Activated CD4-positive, alpha-beta memory T cell treated with anti-CD3 and anti-CD28 coated beads, Interleukin-2, amount 10 ng/mL, durations not matched to agents 7 days and 5 days (primary cell): ENCODE results near the gene GPR146. TPM values are rescaled to one million over a fixed set of nuclear protein-coding genes. Genes with fewer than 3 reads are reported as not detected.

Source experiments
- CTCF ChIA-PET: fragments of 350-600 bp; sonication (Branson Sonifier 250); formaldehyde crosslinking; loops from one replicate; lab custom pipeline; 2021; ENCODE audit warnings: antibody characterized with exemption, inconsistent platforms; lab: Charles Lee
- POLR2A ChIA-PET: fragments of 350-600 bp; sonication (Branson Sonifier 250); formaldehyde crosslinking; loops from one replicate; lab custom pipeline; 2021; ENCODE audit warnings: antibody characterized with exemption; lab: Charles Lee
- DNase-seq: peaks from one replicate; pipeline ENCODE4 v3.0.0-alpha.2; 2020
- H3K27ac Mint-ChIP-seq: one replicate; pipeline ENCODE4 v1.8.0; 2021; ENCODE audit warnings: mild to moderate bottlenecking, mixed read lengths
- H3K27me3 Mint-ChIP-seq: one replicate; pipeline ENCODE4 v1.8.0; 2021; ENCODE audit warnings: mixed read lengths
- H3K36me3 Mint-ChIP-seq: one replicate; pipeline ENCODE4 v1.8.0; 2021; ENCODE audit warnings: low read depth, mixed read lengths
- H3K4me1 Mint-ChIP-seq: one replicate; pipeline ENCODE4 v1.8.0; 2021; ENCODE audit warnings: mixed read lengths
- H3K4me3 Mint-ChIP-seq: one replicate; pipeline ENCODE4 v1.8.0; 2021; ENCODE audit warnings: mild to moderate bottlenecking, mixed read lengths
- H3K9me3 Mint-ChIP-seq: one replicate; pipeline ENCODE4 v1.8.0; 2021; ENCODE audit warnings: mixed read lengths
- total RNA-seq, 2 experiments: library from RNA; stranded (reverse); gene quantifications; one replicate each; pipeline ENCODE4 v1.2.3, GENCODE V29; 2021

Gene GPR146
- total RNA-seq, 2 experiments from 2014 or later: 10.0 to 10.1 TPM

- ChIA-PET CTCF (no interaction called here), POLR2A (no interaction called here)
- Mint-ChIP-seq H3K36me3 (peaks cover 4% of the 10 kb centered on the region), H3K4me1 (peaks cover 13% of the 10 kb centered on the region), H3K27me3 (no peaks in the 10 kb centered on the region), H3K9me3 (no peaks in the 10 kb centered on the region), H3K27ac (no peak overlapping the region), H3K4me3 (no peak overlapping the region)
- DNase-seq: no peak
Measured at GRCh38 chr7:1015196-1016121, 28.9 kb upstream of the GPR146 start.

GRCh38 chr7:1016577-1017531 lies 27.5 kb upstream of the GPR146 start:
- peaks cover 9% of the 10 kb centered on the region for H3K36me3 Mint-ChIP-seq
- peaks cover 5% of the 10 kb centered on the region for H3K9me3 Mint-ChIP-seq
- no peak overlapping the region for H3K4me3 Mint-ChIP-seq
- ChIA-PET POLR2A (no interaction called here), CTCF (no interaction called here)
- DNase-seq: no peak
- H3K27me3 Mint-ChIP-seq: no peaks in the 10 kb centered on the region
- H3K4me1 Mint-ChIP-seq: peaks cover 7% of the 10 kb centered on the region
- H3K27ac Mint-ChIP-seq: no peak overlapping the region

- no peak for DNase-seq
- H3K27me3 Mint-ChIP-seq: no peaks in the 10 kb centered on the region
- peaks cover 16% of the 10 kb centered on the region for H3K36me3 Mint-ChIP-seq
- H3K9me3 Mint-ChIP-seq: peaks cover 7% of the 10 kb centered on the region
- no peak overlapping the region for H3K27ac Mint-ChIP-seq
- peaks cover 7% of the 10 kb centered on the region for H3K4me1 Mint-ChIP-seq
- no peak overlapping the region for H3K4me3 Mint-ChIP-seq
- POLR2A ChIA-PET: no interaction called here
- CTCF ChIA-PET: no interaction called here
Measured at GRCh38 chr7:1017586-1018333, 26.6 kb upstream of the GPR146 start.

GRCh38 chr7:1018334-1018695 lies 26.0 kb upstream of the GPR146 start:
- DNase-seq: no peak
- Mint-ChIP-seq H3K4me3 (no peak overlapping the region), H3K9me3 (peaks cover 7% of the 10 kb centered on the region), H3K36me3 (peaks cover 16% of the 10 kb centered on the region), H3K27ac (no peak overlapping the region), H3K27me3 (no peaks in the 10 kb centered on the region), H3K4me1 (peaks cover 7% of the 10 kb centered on the region)
- ChIA-PET POLR2A (no interaction called here), CTCF (interaction anchor here (4.0 kb wide), 1 partner anchor 47 kb away, joined by 15 read pairs; no protein-coding TSS in a partner anchor)

- ChIA-PET POLR2A (interaction anchor here (0.9 kb wide), 1 partner anchor 27 kb away, joined by 3 read pairs; no protein-coding TSS in a partner anchor), CTCF (interaction anchor here (4.0 kb wide), 1 partner anchor 46 kb away, joined by 15 read pairs; no protein-coding TSS in a partner anchor)
- no peak overlapping the region for H3K27ac Mint-ChIP-seq
- no peaks in the 10 kb centered on the region for H3K27me3 Mint-ChIP-seq
- H3K4me3 Mint-ChIP-seq: no peak overlapping the region
- peaks cover 21% of the 10 kb centered on the region for H3K36me3 Mint-ChIP-seq
- H3K4me1 Mint-ChIP-seq: peaks cover 7% of the 10 kb centered on the region
- DNase-seq: no peak
- H3K9me3 Mint-ChIP-seq: peaks cover 7% of the 10 kb centered on the region
Measured at GRCh38 chr7:1019255-1019785, 25.0 kb upstream of the GPR146 start.

- no peak for DNase-seq
- H3K27me3 Mint-ChIP-seq: no peaks in the 10 kb centered on the region
- H3K9me3 Mint-ChIP-seq: peaks cover 7% of the 10 kb centered on the region
- H3K36me3 Mint-ChIP-seq: peaks cover 21% of the 10 kb centered on the region
- H3K4me1 Mint-ChIP-seq: peaks cover 7% of the 10 kb centered on the region
- H3K27ac Mint-ChIP-seq: no peak overlapping the region
- ChIA-PET CTCF (interaction anchor here (4.0 kb wide), 1 partner anchor 45 kb away, joined by 15 read pairs; no protein-coding TSS in a partner anchor), POLR2A (no interaction called here)
- H3K4me3 Mint-ChIP-seq: no peak overlapping the region
Measured at GRCh38 chr7:1019789-1020610, 24.3 kb upstream of the GPR146 start.

GRCh38 chr7:1020849-1021251 lies 23.5 kb upstream of the GPR146 start:
- ChIA-PET POLR2A (no interaction called here), CTCF (interaction anchor here (1.5 to 4.0 kb wide), 2 partner anchors 27 to 44 kb away, joined by 4 to 15 read pairs; no protein-coding TSS in a partner anchor)
- Mint-ChIP-seq H3K4me3 (no peak overlapping the region), H3K36me3 (peaks cover 21% of the 10 kb centered on the region), H3K4me1 (peaks cover 7% of the 10 kb centered on the region), H3K27ac (no peak overlapping the region), H3K27me3 (no peaks in the 10 kb centered on the region), H3K9me3 (peaks cover 7% of the 10 kb centered on the region)
- no peak for DNase-seq

GRCh38 chr7:1021366-1021765 lies 23.0 kb upstream of the GPR146 start:
- ChIA-PET CTCF (interaction anchor here (1.5 to 4.0 kb wide), 2 partner anchors 28 to 44 kb away, joined by 4 to 15 read pairs; no protein-coding TSS in a partner anchor), POLR2A (no interaction called here)
- Mint-ChIP-seq H3K9me3 (peaks cover 7% of the 10 kb centered on the region), H3K4me3 (no peak overlapping the region), H3K27me3 (no peaks in the 10 kb centered on the region), H3K27ac (no peak overlapping the region), H3K4me1 (peaks cover 10% of the 10 kb centered on the region), H3K36me3 (peaks cover 24% of the 10 kb centered on the region)
- no peak for DNase-seq

GRCh38 chr7:1021931-1022330 lies 22.4 kb upstream of the GPR146 start:
- Mint-ChIP-seq H3K27ac (no peak overlapping the region), H3K36me3 (peaks cover 29% of the 10 kb centered on the region), H3K9me3 (peaks cover 7% of the 10 kb centered on the region), H3K4me1 (peaks cover 14% of the 10 kb centered on the region), H3K4me3 (no peak overlapping the region), H3K27me3 (no peaks in the 10 kb centered on the region)
- ChIA-PET CTCF (interaction anchor here (1.5 to 4.0 kb wide), 2 partner anchors 28 to 43 kb away, joined by 4 to 15 read pairs; no protein-coding TSS in a partner anchor), POLR2A (no interaction called here)
- DNase-seq: no peak

GRCh38 chr7:1022356-1022755 lies 22.0 kb upstream of the GPR146 start:
- no peak overlapping the region for H3K27ac Mint-ChIP-seq
- ChIA-PET POLR2A (no interaction called here), CTCF (interaction anchor here (1.5 to 4.0 kb wide), 2 partner anchors 29 to 43 kb away, joined by 4 to 15 read pairs; no protein-coding TSS in a partner anchor)
- H3K36me3 Mint-ChIP-seq: peaks cover 29% of the 10 kb centered on the region
- DNase-seq: no peak
- H3K4me3 Mint-ChIP-seq: no peak overlapping the region
- peaks cover 7% of the 10 kb centered on the region for H3K9me3 Mint-ChIP-seq
- peaks cover 17% of the 10 kb centered on the region for H3K4me1 Mint-ChIP-seq
- H3K27me3 Mint-ChIP-seq: no peaks in the 10 kb centered on the region

- peaks cover 16% of the 10 kb centered on the region for H3K4me1 Mint-ChIP-seq
- H3K36me3 Mint-ChIP-seq: peaks cover 28% of the 10 kb centered on the region
- H3K9me3 Mint-ChIP-seq: peaks cover 7% of the 10 kb centered on the region
- DNase-seq: no peak
- no peak overlapping the region for H3K27ac Mint-ChIP-seq
- CTCF ChIA-PET: interaction anchor here (0.6 to 0.7 kb wide), 2 partner anchors 52 to 135 kb away, joined by 3 read pairs; no protein-coding TSS in a partner anchor
- H3K27me3 Mint-ChIP-seq: no peaks in the 10 kb centered on the region
- H3K4me3 Mint-ChIP-seq: no peak overlapping the region
- POLR2A ChIA-PET: no interaction called here
Measured at GRCh38 chr7:1022801-1023465, 21.4 kb upstream of the GPR146 start.
